Motor neuron (in vitro differentiated cells): Measurements from ENCODE around the gene ATG4C. TPM values are rescaled to one million over a fixed set of nuclear protein-coding genes. Genes with fewer than 3 reads are reported as not detected.
"Not testable (repeated sequence)": the region's sequence is repeated elsewhere in the genome, so short reads cannot be mapped to it uniquely, and the experiment has no call there.

Source experiments
- ATAC-seq, 8 experiments: fragments of 200-7000 bp; cut with Tn5 transposase; replicated peaks in 6 of 8; 2 replicates each; pipeline ENCODE4 v1.8.0; 2021; ENCODE audit warnings: mild to moderate bottlenecking in 8 of 8, moderate library complexity in 8 of 8
- H3K27ac ChIP-seq, 2 donors: fragments of 250-450 bp; sonication (Bioruptor Pico); 2 replicates each; pipeline ENCODE4 v1.9.0; 2021; ENCODE audit warnings: antibody characterized with exemption in 2 of 2, mild to moderate bottlenecking in 2 of 2, moderate library complexity in 1 of 2
- H3K4me1 ChIP-seq, 2 donors: fragments of 250-450 bp; sonication (Bioruptor Pico); replicated peaks in 1 of 2; 2 replicates each; pipeline ENCODE4 v1.6.1; 2021; ENCODE audit warnings: antibody characterized with exemption in 2 of 2, mild to moderate bottlenecking in 2 of 2, moderate library complexity in 1 of 2
- H3K4me3 ChIP-seq, 5 donors: fragments of 250-450 bp; sonication (Bioruptor Pico); 2 replicates each; pipeline ENCODE4 v1.9.0; 2021; ENCODE audit warnings: antibody characterized with exemption in 5 of 5, mild to moderate bottlenecking in 5 of 5, moderate library complexity in 4 of 5
- WGBS, 10 experiments: fragments of 450-650 bp; shearing (Covaris generic); methylation state at CpG; one replicate each; pipeline ENCODE4 v1.0.0; 2022; 5-methylcytosine and 5-hydroxymethylcytosine counted together
- in situ Hi-C, 9 experiments: fragments of 400-800 bp; cut with MboI; loops; one replicate each; pipeline ENCODE4 v1.15.0; 2021; ENCODE audit warnings: low sequenced_read_pairs in 9 of 9, low pct_unique_long_range_greater_than_20kb in 2 of 9; ENCODE audit not compliant: unreplicated experiment in 9 of 9
- total RNA-seq, 8 experiments: library from RNA; unstranded; fragments of 300-600 nt; gene quantifications; 2 replicates each; pipeline versions ENCODE4 v1.2.3 to v1.2.4, GENCODE V29; 2022

ATG4C gene
- total RNA-seq, 8 experiments from 2014 or later = 6.4 to 13.6 (median 9.6) TPM

DNA sequence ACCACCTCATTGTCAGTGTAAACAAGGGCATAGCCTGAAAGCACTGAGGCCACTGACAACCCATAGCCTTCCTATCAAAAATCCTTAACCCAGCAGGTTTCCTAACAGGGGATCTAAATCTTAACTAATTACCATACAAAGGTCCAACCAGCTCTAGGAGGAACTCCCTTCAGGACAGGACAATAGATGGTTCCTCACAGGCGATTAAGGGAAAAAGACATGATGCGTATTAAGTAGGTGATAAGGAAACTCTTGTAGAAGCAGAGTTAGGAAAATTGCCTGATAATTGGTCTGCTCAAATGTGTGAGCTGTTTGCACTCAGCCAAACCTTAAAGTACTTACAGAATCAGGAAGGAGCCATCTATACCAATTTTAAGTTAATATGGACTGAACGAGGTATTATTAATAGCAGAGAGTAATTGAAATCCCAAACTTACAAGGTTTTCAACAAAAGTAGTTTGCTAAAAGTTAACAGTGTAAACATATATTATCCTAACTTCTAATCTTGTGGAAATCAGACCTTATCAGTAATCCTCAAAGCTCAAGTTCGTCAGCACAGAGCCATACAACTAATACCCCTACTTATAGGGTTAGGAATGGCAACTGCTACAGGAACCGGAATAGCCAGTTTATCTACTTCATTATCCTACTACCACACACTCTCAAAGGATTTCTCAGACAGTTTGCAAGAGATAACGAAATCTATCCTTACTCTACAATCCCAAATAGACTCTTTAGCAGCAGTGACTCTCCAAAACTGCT lies 23.7 kb upstream of the ATG4C start:
- H3K4me1 ChIP-seq, in situ Hi-C loops, ATAC-seq, H3K4me3 ChIP-seq, H3K27ac ChIP-seq: not testable (repeated sequence)
- 75 to 100% (median 93%) methylated on average over 1 to 5 of the region's 6 CpGs; no CpG with 5 or more reads in 3 of the 10 experiments for WGBS, 10 experiments

DNA sequence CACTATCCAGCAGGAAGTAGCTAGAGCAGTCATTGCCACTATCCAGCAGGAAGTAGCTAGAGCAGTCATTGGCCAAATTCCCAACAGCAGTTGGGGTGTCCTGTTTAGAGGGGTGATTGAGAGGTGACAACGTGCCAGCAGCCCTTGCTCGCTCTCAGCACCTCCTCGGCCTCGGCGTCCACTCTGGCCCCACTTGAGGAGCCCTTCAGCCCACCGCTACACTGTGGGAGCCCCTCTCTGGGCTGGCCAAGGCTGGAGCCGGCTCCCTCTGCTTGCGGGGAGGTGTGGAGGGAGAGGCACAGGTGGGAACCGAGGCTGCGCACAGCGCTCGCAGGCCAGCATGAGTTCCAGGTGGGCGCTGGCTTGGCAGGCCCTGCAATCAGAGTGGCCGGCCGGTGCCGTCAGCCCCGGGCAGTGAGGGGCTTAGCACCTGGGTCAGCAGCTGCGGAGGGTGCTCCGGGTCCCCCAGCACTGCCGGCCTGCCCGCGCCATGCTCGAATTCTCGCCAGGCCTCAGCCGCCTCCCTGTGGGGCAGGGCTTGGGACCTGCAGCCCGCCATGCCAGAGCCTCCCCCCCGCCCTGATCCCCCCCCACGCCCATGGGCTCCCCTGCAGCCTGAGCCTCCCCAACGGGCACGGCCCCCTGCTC lies 22.6 kb upstream of the ATG4C start:
- H3K4me1 ChIP-seq, H3K4me3 ChIP-seq, in situ Hi-C loops, H3K27ac ChIP-seq, ATAC-seq: not testable (repeated sequence)
- 80 to 95% (median 88%) methylated on average over 1 to 13 of the region's 30 CpGs; no CpG with 5 or more reads in 6 of the 10 experiments for WGBS, 10 experiments

DNA sequence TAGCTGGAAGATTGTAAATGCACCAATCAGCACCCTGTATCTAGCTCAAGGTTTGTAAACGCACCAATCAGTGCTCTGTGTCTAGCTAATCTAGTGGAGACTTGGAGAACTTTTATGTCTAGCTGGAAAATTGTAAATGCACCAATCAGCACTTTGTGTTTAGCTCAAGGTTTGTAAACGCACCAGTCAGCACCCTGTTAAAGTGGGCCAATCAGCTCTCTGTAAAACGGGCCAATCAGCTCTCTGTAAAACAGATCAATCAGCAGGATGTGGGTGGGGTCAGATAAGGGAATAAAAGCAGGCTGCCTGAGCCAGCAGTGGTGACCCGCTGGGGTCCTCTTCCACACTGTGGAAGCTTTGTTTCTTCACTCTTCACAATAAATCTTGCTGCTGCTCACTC lies 21.9 kb upstream of the ATG4C start:
- H3K27ac ChIP-seq, H3K4me3 ChIP-seq, in situ Hi-C loops, H3K4me1 ChIP-seq, ATAC-seq: not testable (repeated sequence)
- 61 to 100% (median 81%) methylated on average over 1 to 4 of the region's 4 CpGs; no CpG with 5 or more reads in 2 of the 10 experiments for WGBS, 10 experiments

DNA sequence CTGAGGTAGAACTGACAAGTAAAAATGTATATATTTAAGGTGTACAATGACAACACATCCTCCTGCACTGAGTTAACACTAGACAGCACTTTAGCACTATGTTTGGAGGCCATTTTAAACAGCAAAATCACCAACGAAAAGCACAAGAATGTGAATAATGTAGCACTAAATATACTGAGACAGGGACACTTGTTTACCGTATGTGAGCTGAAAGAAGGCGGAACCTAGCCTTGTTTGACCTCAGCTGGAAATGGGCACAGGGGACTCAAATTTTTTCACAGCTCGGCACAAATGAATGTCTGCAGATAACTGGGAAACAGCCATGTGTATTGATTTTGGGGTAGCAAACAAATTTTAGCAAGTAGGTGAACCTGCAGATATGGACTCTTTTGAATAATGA lies 18.0 kb upstream of the ATG4C start:
- in situ Hi-C loops = no loop called here
- Histone ChIP-seq H3K4me3 (no peak overlapping the region), H3K4me1 (no peaks in the 10 kb centered on the region), H3K27ac (no peak overlapping the region)
- no peak for ATAC-seq
- WGBS, 10 experiments = 0 to 100% (median 59%) methylated on average over 1 to 4 of the region's 4 CpGs; no CpG with 5 or more reads in 1 of the 10 experiments

DNA sequence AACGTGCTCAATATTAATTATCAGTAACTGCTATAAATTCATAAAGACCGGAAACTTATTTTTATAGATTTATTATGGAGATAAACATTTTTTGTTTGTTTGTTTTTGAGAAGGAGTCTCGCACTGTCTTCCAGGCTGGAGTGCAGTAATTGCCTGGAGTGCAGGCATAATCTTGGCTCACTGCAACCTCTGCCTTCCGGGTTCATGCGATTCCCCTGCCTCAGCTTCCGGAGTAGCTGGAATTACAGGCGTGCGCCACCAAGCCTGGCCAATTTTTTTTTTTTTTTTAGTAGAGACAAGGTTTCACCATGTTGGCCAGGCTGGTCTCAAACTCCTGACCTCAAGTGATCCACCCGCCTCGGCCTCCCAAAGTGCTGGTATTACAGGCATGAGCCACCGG lies 15.4 kb upstream of the ATG4C start:
- 20 to 93% (median 74%) methylated on average over 1 to 11 of the region's 11 CpGs for WGBS, 10 experiments
- in situ Hi-C loops, ATAC-seq, H3K27ac ChIP-seq, H3K4me3 ChIP-seq, H3K4me1 ChIP-seq: not testable (repeated sequence)

DNA sequence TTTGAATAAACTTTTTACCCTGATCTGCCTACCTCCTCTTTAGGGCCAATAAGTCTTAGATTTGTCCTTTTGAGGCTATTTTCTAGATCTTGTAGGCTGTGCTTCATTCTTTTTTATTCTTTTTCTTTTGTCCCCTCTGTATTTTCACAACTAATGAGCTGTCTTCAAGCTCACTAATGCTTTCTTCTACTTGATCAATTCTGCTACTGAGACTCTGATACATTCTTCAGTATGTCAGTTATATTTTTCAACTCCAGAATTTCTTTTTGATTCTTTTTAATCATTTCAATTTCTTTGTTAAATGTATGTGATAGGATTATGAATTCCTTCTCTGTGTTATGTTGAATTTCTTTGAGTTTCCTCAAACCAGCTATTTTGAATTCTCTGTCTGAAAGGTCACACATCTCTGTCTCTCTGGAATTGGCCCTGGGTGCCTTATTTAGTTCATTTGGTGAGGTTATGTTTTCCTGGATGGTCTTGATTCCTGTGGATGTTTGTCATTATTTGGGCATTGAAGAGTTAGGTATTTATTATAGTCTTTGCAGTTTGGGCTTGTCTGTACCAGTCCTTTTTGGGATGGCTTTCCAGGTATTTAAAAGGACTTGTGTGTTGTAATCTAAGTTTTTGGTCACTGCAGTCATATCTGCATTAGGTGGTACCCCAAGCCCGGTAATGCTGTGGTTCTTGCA lies 11.2 kb upstream of the ATG4C start:
- no peak for ATAC-seq
- Histone ChIP-seq H3K4me1 (no peaks in the 10 kb centered on the region), H3K4me3 (no peak overlapping the region), H3K27ac (no peak overlapping the region)
- 83 to 100% (median 92%) methylated on average over 1 of the region's 1 CpG; no CpG with 5 or more reads in 6 of the 10 experiments for WGBS, 10 experiments
- in situ Hi-C loops = no loop called here

DNA sequence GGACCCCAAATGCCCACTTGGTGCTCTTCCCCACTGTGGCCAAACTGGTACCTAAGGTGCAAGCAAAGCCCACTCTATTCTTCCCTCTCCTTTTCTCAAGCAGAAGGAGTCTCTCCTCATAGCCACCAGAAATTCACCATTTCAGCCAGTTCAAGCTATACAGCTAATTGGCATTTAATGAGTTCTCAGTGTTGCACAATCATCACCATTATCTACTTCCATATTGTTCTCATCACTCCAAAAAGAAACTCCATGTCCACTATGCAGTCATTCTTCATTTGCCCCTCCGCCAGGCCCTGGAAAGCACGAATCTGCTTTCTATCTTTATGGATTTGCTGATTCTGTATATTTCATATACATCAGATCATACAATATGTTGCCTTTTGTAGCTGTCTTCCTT lies 9.9 kb upstream of the ATG4C start:
- WGBS, 10 experiments = 31 to 90% (median 60%) methylated on average over 1 to 2 of the region's 2 CpGs; no CpG with 5 or more reads in 2 of the 10 experiments
- in situ Hi-C loops = no loop called here
- H3K27ac ChIP-seq = no peak overlapping the region
- no peaks in the 10 kb centered on the region for H3K4me1 ChIP-seq
- ATAC-seq = no peak
- no peak overlapping the region for H3K4me3 ChIP-seq

DNA sequence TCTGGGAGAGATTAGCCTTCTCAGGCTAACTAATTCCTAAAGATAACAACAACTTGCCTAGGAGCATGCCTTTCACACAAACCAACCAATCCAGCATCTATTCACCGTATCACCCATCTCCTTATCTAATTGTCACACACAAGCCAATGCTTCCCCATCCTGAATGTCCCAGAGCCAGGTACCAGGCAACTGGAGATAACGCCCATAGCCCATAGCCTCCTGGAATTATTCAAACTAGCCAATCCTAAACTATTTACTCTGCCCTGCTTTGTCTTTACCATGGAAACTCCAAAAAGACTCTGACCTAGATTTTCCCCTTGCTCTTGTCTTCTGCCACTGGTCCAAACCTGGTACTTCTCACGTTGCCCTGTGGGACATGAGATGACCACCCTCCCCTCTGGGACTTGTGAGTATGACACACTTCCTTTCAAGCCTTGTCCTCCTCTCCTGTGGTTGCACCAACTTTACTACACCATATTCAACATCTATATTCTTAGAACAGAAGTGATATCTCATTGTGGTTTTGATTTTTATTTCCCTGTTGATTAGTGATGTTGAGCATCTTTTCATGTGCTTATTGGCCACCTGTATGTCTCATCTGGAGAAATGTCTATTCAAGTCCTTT lies 8.8 kb upstream of the ATG4C start:
- no peak overlapping the region for H3K4me3 ChIP-seq
- no peak overlapping the region for H3K27ac ChIP-seq
- in situ Hi-C loops = no loop called here
- H3K4me1 ChIP-seq = no peaks in the 10 kb centered on the region
- no peak for ATAC-seq
- 0 to 100% (median 78%) methylated on average over 1 to 3 of the region's 3 CpGs; no CpG with 5 or more reads in 2 of the 10 experiments for WGBS, 10 experiments

DNA sequence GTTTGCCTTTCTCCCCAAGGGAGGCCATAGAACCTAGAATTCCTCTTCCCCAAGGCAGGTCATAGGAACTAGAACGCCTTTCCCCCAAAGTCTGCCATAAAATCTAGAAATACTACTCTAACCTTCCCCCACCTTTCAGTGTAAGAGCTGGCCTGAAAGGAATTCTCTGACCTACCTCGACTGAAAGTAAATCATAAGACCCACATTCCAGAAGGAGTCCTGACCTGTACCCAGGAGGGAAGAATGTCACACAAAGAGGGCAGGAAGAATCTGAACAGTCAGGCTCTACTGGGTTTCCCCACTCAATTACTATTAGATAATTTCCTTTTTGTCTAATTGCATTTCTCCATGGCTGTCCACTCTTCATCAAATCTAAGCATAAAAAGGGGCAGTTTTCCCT lies 5.7 kb upstream of the ATG4C start:
- in situ Hi-C loops = no loop called here
- WGBS, 10 experiments = 42 to 86% (median 63%) methylated on average over 1 to 2 of the region's 2 CpGs; no CpG with 5 or more reads in 4 of the 10 experiments

DNA sequence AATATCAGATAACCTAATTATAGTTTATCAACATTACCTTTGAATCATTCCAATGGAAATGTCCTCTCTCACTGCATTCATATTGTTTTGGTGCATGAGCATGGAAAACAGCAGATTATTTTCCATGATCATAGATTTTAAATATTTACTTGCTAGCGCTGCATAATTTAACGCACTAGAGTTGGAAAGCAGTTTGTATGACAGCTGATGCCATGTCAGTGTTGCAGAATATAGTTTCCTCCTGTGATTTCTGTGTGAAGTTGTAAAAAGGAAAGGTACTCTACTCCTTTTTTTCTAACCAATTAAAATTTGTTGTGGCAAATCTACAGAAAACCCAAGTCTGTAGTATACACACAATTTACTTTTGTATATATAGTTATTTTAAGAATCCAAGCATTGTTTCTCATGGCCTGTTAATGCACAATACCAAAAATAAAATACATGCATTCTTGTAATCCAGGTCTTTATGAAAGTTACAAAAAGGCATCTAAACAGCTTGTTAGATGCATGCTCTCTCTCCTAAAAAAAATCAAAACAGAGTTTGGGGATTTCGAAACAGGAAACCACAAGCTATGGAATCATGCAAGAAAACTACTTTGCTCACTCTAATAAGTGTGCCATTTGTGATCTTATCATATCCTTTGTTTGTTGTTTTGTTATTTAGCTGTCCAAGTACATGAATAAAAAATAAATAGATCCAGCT lies 1.9 kb upstream of the ATG4C start:
- Histone ChIP-seq H3K4me3 (no peak overlapping the region), H3K27ac (no peak overlapping the region), H3K4me1 (peaks cover 0 to 5% of the 10 kb centered on the region in 2 donors)
- 13 to 100% (median 92%) methylated on average over 1 to 3 of the region's 3 CpGs; no CpG with 5 or more reads in 1 of the 10 experiments for WGBS, 10 experiments
- in situ Hi-C loops = no loop called here
- ATAC-seq = no peak

More for the DNA sequence above, 5.7 kb upstream of the ATG4C start:
- no peak for ATAC-seq
- Histone ChIP-seq H3K27ac (no peak overlapping the region), H3K4me1 (no peaks in the 10 kb centered on the region), H3K4me3 (no peak overlapping the region)

DNA sequence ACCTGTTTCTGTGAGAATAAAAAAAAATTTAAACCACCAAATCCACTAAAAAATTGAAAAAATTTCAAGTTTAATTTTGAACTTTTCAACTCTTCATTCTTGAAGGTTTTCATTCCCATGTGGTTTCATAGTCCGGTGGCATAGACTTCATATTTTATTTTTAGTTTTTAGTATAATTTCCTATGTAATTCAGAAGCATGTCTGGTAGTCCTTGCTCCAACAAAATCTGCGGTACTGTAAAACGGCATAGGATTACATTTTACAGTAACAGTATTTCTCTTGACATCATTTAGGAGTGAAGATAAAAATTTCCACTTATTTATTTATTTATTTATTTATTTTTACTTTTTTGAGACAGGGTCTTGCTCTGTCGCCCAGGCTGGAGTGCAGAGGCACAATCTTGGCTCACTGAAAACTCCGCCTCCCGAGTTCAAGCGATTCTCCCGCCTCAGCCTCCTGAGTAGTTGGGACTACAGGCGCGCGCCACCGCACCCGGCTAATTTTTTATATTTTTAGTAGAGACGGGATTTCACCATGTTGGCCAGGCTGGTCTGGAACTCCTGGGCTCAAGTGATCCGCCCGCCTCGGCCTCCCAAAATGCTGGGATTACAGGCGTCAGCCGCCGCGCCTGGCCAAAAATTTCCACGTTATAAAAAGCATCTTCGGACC lies 1.3 kb upstream of the ATG4C start:
- ATAC-seq, in situ Hi-C loops, H3K4me1 ChIP-seq, H3K27ac ChIP-seq, H3K4me3 ChIP-seq: not testable (repeated sequence)
- whole genome bisulfite sequencing, 10 experiments = 65 to 100% (median 96%) methylated on average over 3 to 23 of the region's 23 CpGs
